ENCODE measurements around the gene SIPA1L3. TPM values are rescaled to one million over a fixed set of nuclear protein-coding genes. Genes with fewer than 3 reads are reported as not detected.

SIPA1L3 gene
- total RNA-seq, 1 donor from 2014 or later: 26.9 TPM

GRCh38 chr19:38155453-38155852 lies 248.4 kb downstream of the SIPA1L3 start:
- Mint-ChIP-seq H3K27ac (ENCODE audit: unreplicated experiment) (no peak overlapping the region), H3K9me3 (ENCODE audit: unreplicated experiment) (no peaks in the 10 kb centered on the region), H3K36me3 (ENCODE audit: low read depth, unreplicated experiment) (peaks cover 6% of the 10 kb centered on the region), H3K27me3 (ENCODE audit: low read depth, unreplicated experiment) (no peaks in the 10 kb centered on the region), H3K4me1 (ENCODE audit: low read depth, unreplicated experiment) (no peaks in the 10 kb centered on the region), H3K4me3 (ENCODE audit: unreplicated experiment) (no peak overlapping the region)
- no peak overlapping the region for H3K27ac ChIP-seq (ENCODE audit: low read depth, low read length)
- H3K4me2 ChIP-seq (ENCODE audit: low read length): no peak overlapping the region
- FAIRE-seq (no peak), DNase-seq (ENCODE audit: low read depth) (no peak)
- H3K4me1 ChIP-seq (ENCODE audit: insufficient read depth, low read length): peaks cover 11% of the 10 kb centered on the region
- peaks cover 3% of the 10 kb centered on the region for H3K36me3 ChIP-seq (ENCODE audit: insufficient read depth, low read length)
- no peak overlapping the region for H3K9ac ChIP-seq (ENCODE audit: low read length)
- H2AFZ ChIP-seq (ENCODE audit: low read depth, low read length): no peak overlapping the region
- H3K9me3 ChIP-seq (ENCODE audit: insufficient read depth, low read depth, low read length): no peaks in the 10 kb centered on the region
- H3K4me3 ChIP-seq (ENCODE audit: insufficient read depth, low read depth, low read length): no peak overlapping the region
- no peaks in the 10 kb centered on the region for H3K79me2 ChIP-seq (ENCODE audit: insufficient read depth, low read length)
- H4K20me1 ChIP-seq (ENCODE audit: insufficient read depth, low read length): peaks cover 15% of the 10 kb centered on the region
- no peak for TF ChIP-seq EZH2 (IDR thresholded peaks at IDR 0.05; ENCODE audit: insufficient read depth, low read length)
- TF ChIP-seq CTCF (IDR thresholded peaks at IDR 0.05; ENCODE audit: insufficient read depth, low read depth, low read length): no peak
- no peaks in the 10 kb centered on the region for H3K27me3 ChIP-seq (ENCODE audit: insufficient read depth, low read length)

- Mint-ChIP-seq H3K4me3 (ENCODE audit: unreplicated experiment) (no peak overlapping the region), H3K27me3 (ENCODE audit: low read depth, unreplicated experiment) (no peaks in the 10 kb centered on the region), H3K9me3 (ENCODE audit: unreplicated experiment) (peaks cover 9% of the 10 kb centered on the region), H3K36me3 (ENCODE audit: low read depth, unreplicated experiment) (peaks cover 27% of the 10 kb centered on the region), H3K4me1 (ENCODE audit: low read depth, unreplicated experiment) (no peaks in the 10 kb centered on the region), H3K27ac (ENCODE audit: unreplicated experiment) (no peak overlapping the region)
- no peak overlapping the region for H3K4me2 ChIP-seq (ENCODE audit: low read length)
- H3K36me3 ChIP-seq (ENCODE audit: insufficient read depth, low read length): peaks cover 10% of the 10 kb centered on the region
- no peak overlapping the region for H2AFZ ChIP-seq (ENCODE audit: low read depth, low read length)
- H3K27me3 ChIP-seq (ENCODE audit: insufficient read depth, low read length): no peaks in the 10 kb centered on the region
- no peaks in the 10 kb centered on the region for H3K4me1 ChIP-seq (ENCODE audit: insufficient read depth, low read length)
- FAIRE-seq (no peak), DNase-seq (ENCODE audit: low read depth) (no peak)
- H3K79me2 ChIP-seq (ENCODE audit: insufficient read depth, low read length): no peaks in the 10 kb centered on the region
- H3K9ac ChIP-seq (ENCODE audit: low read length): no peak overlapping the region
- peaks cover 7% of the 10 kb centered on the region for H3K9me3 ChIP-seq (ENCODE audit: insufficient read depth, low read depth, low read length)
- no peak overlapping the region for H3K27ac ChIP-seq (ENCODE audit: low read depth, low read length)
- H4K20me1 ChIP-seq (ENCODE audit: insufficient read depth, low read length): no peaks in the 10 kb centered on the region
- TF ChIP-seq CTCF (IDR thresholded peaks at IDR 0.05; ENCODE audit: insufficient read depth, low read depth, low read length) (no peak), EZH2 (IDR thresholded peaks at IDR 0.05; ENCODE audit: insufficient read depth, low read length) (no peak)
- H3K4me3 ChIP-seq (ENCODE audit: insufficient read depth, low read depth, low read length): no peak overlapping the region
These were observed 251.7 kb downstream of the SIPA1L3 start for GRCh38 chr19:38158730-38159129.

GRCh38 chr19:38162094-38162493 lies 255.1 kb downstream of the SIPA1L3 start:
- TF ChIP-seq EZH2 (IDR thresholded peaks at IDR 0.05; ENCODE audit: insufficient read depth, low read length) (no peak), CTCF (IDR thresholded peaks at IDR 0.05; ENCODE audit: insufficient read depth, low read depth, low read length) (no peak)
- Mint-ChIP-seq H3K9me3 (ENCODE audit: unreplicated experiment) (peaks cover 9% of the 10 kb centered on the region), H3K4me3 (ENCODE audit: unreplicated experiment) (no peak overlapping the region), H3K27me3 (ENCODE audit: low read depth, unreplicated experiment) (no peaks in the 10 kb centered on the region), H3K27ac (ENCODE audit: unreplicated experiment) (no peak overlapping the region), H3K4me1 (ENCODE audit: low read depth, unreplicated experiment) (no peaks in the 10 kb centered on the region), H3K36me3 (ENCODE audit: low read depth, unreplicated experiment) (peaks cover 36% of the 10 kb centered on the region)
- DNase-seq (ENCODE audit: low read depth) (peak; percentile 53), FAIRE-seq (no peak)
- no peak overlapping the region for H2AFZ ChIP-seq (ENCODE audit: low read depth, low read length)
- peaks cover 11% of the 10 kb centered on the region for H3K36me3 ChIP-seq (ENCODE audit: insufficient read depth, low read length)
- no peak overlapping the region for H3K4me3 ChIP-seq (ENCODE audit: insufficient read depth, low read depth, low read length)
- H3K4me1 ChIP-seq (ENCODE audit: insufficient read depth, low read length): no peaks in the 10 kb centered on the region
- H3K4me2 ChIP-seq (ENCODE audit: low read length): no peak overlapping the region
- no peak overlapping the region for H3K27ac ChIP-seq (ENCODE audit: low read depth, low read length)
- no peak overlapping the region for H3K9ac ChIP-seq (ENCODE audit: low read length)
- H3K27me3 ChIP-seq (ENCODE audit: insufficient read depth, low read length): no peaks in the 10 kb centered on the region
- H3K9me3 ChIP-seq (ENCODE audit: insufficient read depth, low read depth, low read length): peaks cover 7% of the 10 kb centered on the region
- no peaks in the 10 kb centered on the region for H4K20me1 ChIP-seq (ENCODE audit: insufficient read depth, low read length)
- H3K79me2 ChIP-seq (ENCODE audit: insufficient read depth, low read length): no peaks in the 10 kb centered on the region
